IPS DF 6.9 (cell line): ENCODE results near the gene RPL41.
A peak's percentile ranks its signal among the peaks of the same experiment; 100 is the strongest.
"Not testable (repeated sequence)": the region's sequence is repeated elsewhere in the genome, so short reads cannot be mapped to it uniquely, and the experiment has no call there.

Experiments
- DNase-seq: peaks from one replicate; pipeline ENCODE4 v3.0.0-alpha.2; 2013; ENCODE audit warnings: low read depth, low spot score
- H3K27ac ChIP-seq: one replicate; pipeline ENCODE4 v1.5.1; 2013; ENCODE audit warnings: low read length, control low read depth
- H3K27me3 ChIP-seq: 2 replicates; pipeline ENCODE4 v1.6.1; 2013; ENCODE audit warnings: mild to moderate bottlenecking, low read length; ENCODE audit not compliant: control insufficient read depth, insufficient read depth
- H3K36me3 ChIP-seq: 2 replicates; pipeline ENCODE4 v1.6.1; 2013; ENCODE audit warnings: low read length; ENCODE audit not compliant: control insufficient read depth, insufficient read depth
- H3K4me1 ChIP-seq: 2 replicates; pipeline ENCODE4 v1.6.1; 2013; ENCODE audit warnings: low read length; ENCODE audit not compliant: control insufficient read depth, insufficient read depth
- H3K4me3 ChIP-seq: 2 replicates; pipeline ENCODE4 v1.5.1; 2013; ENCODE audit warnings: mild to moderate bottlenecking, low read length
- H3K9me3 ChIP-seq: 2 replicates; pipeline ENCODE4 v1.6.1; 2013; ENCODE audit warnings: low read length, inconsistent platforms; ENCODE audit not compliant: control insufficient read depth, insufficient read depth
- WGBS: extraction: QIAGEN DNeasy Blood & Tissue Kit; methylation state at CpG from one replicate; pipeline ENCODE4 v1.1.7; 2013; ENCODE audit warnings: mixed read lengths, missing lambda C conversion rate; ENCODE audit not compliant: insufficient read length, insufficient coverage; 5-methylcytosine and 5-hydroxymethylcytosine counted together

RPL41 gene

GRCh38 chr12:56116267-56117081 lies at the start of gene RPL41:
Gene RPL41, plus strand, starts transcription at chr12:56116633.
- no peaks in the 10 kb centered on the region for H3K27me3 ChIP-seq
- peaks cover 12% of the 10 kb centered on the region for H3K36me3 ChIP-seq
- no peak within 1 kb of the TSS for H3K27ac ChIP-seq
- no peaks in the 10 kb centered on the region for H3K9me3 ChIP-seq
- peak within 1 kb of the TSS; percentile 90 for H3K4me3 ChIP-seq
- DNase-seq, result peak; percentile 91
- WGBS, result no CpG with 5 or more reads among the region's 34 CpGs
- H3K4me1 ChIP-seq, result peaks cover 2% of the 10 kb centered on the region; the same call in 1 of the 2 replicates

- Histone ChIP-seq H3K36me3 (no peaks in the 10 kb centered on the region), H3K4me1 (no peaks in the 10 kb centered on the region), H3K27ac (no peak overlapping the region), H3K27me3 (no peaks in the 10 kb centered on the region), H3K4me3 (no peak overlapping the region), H3K9me3 (no peaks in the 10 kb centered on the region)
- DNase-seq, result no peak
- WGBS, result no CpG with 5 or more reads among the region's 4 CpGs
Measured at GRCh38 chr12:56071648-56072047, 44.8 kb upstream of the RPL41 start.

GRCh38 chr12:56074396-56074795 lies 42.0 kb upstream of the RPL41 start:
- Histone ChIP-seq H3K27me3 (no peaks in the 10 kb centered on the region), H3K4me3 (no peak overlapping the region), H3K36me3 (no peaks in the 10 kb centered on the region), H3K4me1 (no peaks in the 10 kb centered on the region), H3K9me3 (no peaks in the 10 kb centered on the region), H3K27ac (no peak overlapping the region)
- no peak for DNase-seq
- no CpG with 5 or more reads among the region's 5 CpGs for WGBS

GRCh38 chr12:56077966-56078365 lies 38.5 kb upstream of the RPL41 start:
- no CpG with 5 or more reads among the region's 9 CpGs for WGBS
- H3K27ac ChIP-seq, H3K4me3 ChIP-seq, H3K9me3 ChIP-seq, DNase-seq, H3K36me3 ChIP-seq, H3K4me1 ChIP-seq, H3K27me3 ChIP-seq: not testable (repeated sequence)

- H3K4me3 ChIP-seq, result no peak overlapping the region; the same call in 1 of the 2 replicates
- H3K9me3 ChIP-seq, result no peaks in the 10 kb centered on the region
- no peaks in the 10 kb centered on the region for H3K36me3 ChIP-seq
- 0 out of 2 replicates have a peak, but pooled peaks cover 2% of the 10 kb centered on the region for H3K4me1 ChIP-seq
- H3K27me3 ChIP-seq, result no peaks in the 10 kb centered on the region
- H3K27ac ChIP-seq, result no peak overlapping the region
- DNase-seq, result no peak
- no CpG with 5 or more reads among the region's 1 CpG for WGBS
Measured at GRCh38 chr12:56078427-56078826, 38.0 kb upstream of the RPL41 start.

- Histone ChIP-seq H3K4me1 (0 out of 2 replicates have a peak, but pooled peaks cover 2% of the 10 kb centered on the region), H3K36me3 (0 out of 2 replicates have a peak, but pooled peaks cover 2% of the 10 kb centered on the region), H3K4me3 (peak overlapping the region; percentile 70; the same call in 1 of the 2 replicates), H3K27me3 (no peaks in the 10 kb centered on the region), H3K9me3 (no peaks in the 10 kb centered on the region), H3K27ac (no peak overlapping the region)
- WGBS, result no CpG with 5 or more reads among the region's 50 CpGs
- DNase-seq, result peak; percentile 88
Measured at GRCh38 chr12:56078931-56079722, 37.3 kb upstream of the RPL41 start.

- WGBS, result no CpG with 5 or more reads among the region's 59 CpGs
- no peak for DNase-seq
- H3K27me3 ChIP-seq, result no peaks in the 10 kb centered on the region
Measured at GRCh38 chr12:56079723-56080555, 36.5 kb upstream of the RPL41 start, which contains the start of gene ERBB3. Gene ERBB3, plus strand, starts transcription at chr12:56080165. Its CDS starts 136 bp downstream, at chr12:56080301.

GRCh38 chr12:56080556-56081138 lies 35.8 kb upstream of the RPL41 start:
- DNase-seq, result no peak
- Histone ChIP-seq H3K27me3 (no peaks in the 10 kb centered on the region), H3K4me3 (peak overlapping the region; percentile 70), H3K27ac (no peak overlapping the region), H3K9me3 (no peaks in the 10 kb centered on the region), H3K36me3 (peaks cover 6% of the 10 kb centered on the region; the same call in 1 of the 2 replicates), H3K4me1 (0 out of 2 replicates have a peak, but pooled peaks cover 2% of the 10 kb centered on the region)
- no CpG with 5 or more reads among the region's 20 CpGs for WGBS

More at GRCh38 chr12:56079723-56080555, 36.5 kb upstream of the RPL41 start, which contains the start of gene ERBB3:
- H3K36me3 ChIP-seq, result peaks cover 4% of the 10 kb centered on the region; the same call in 1 of the 2 replicates
- 0 out of 2 replicates have a peak, but pooled peaks cover 2% of the 10 kb centered on the region for H3K4me1 ChIP-seq
- H3K27ac ChIP-seq, result no peak within 1 kb of the TSS
- no peaks in the 10 kb centered on the region for H3K9me3 ChIP-seq
- peak within 1 kb of the TSS; percentile 70 for H3K4me3 ChIP-seq

GRCh38 chr12:56081393-56082347 lies 34.8 kb upstream of the RPL41 start:
- no CpG with 5 or more reads among the region's 6 CpGs for WGBS
- peaks cover 10% of the 10 kb centered on the region; the same call in 1 of the 2 replicates for H3K36me3 ChIP-seq
- no peak for DNase-seq
- H3K9me3 ChIP-seq, result no peaks in the 10 kb centered on the region
- H3K4me3 ChIP-seq, result no peak overlapping the region; the same call in 1 of the 2 replicates
- 0 out of 2 replicates have a peak, but pooled peaks cover 2% of the 10 kb centered on the region for H3K4me1 ChIP-seq
- no peak overlapping the region for H3K27ac ChIP-seq
- no peaks in the 10 kb centered on the region for H3K27me3 ChIP-seq
